Type B pancreatic cell (in vitro differentiated cells): ENCODE measurements around the gene DMKN. TPM values are rescaled to one million over a fixed set of nuclear protein-coding genes. Genes with fewer than 3 reads are reported as not detected.

ENCODE experiments used
- DNase-seq: peaks from one replicate; pipeline ENCODE4 v3.0.0; 2021; ENCODE audit warnings: mixed read lengths; ENCODE audit not compliant: unreplicated experiment; ENCODE audit errors: extremely low spot score
- H3K27ac Mint-ChIP-seq: 2 replicates; pipeline ENCODE4 v1.8.0; 2021; ENCODE audit warnings: mild to moderate bottlenecking, mixed read lengths
- H3K27me3 Mint-ChIP-seq: 2 replicates; pipeline ENCODE4 v1.8.0; 2021; ENCODE audit warnings: mixed read lengths
- H3K36me3 Mint-ChIP-seq: 2 replicates; pipeline ENCODE4 v1.8.0; 2021; ENCODE audit warnings: mixed read lengths
- H3K4me1 Mint-ChIP-seq: one replicate; pipeline ENCODE4 v1.8.0; 2021; ENCODE audit warnings: mixed read lengths; ENCODE audit not compliant: unreplicated experiment
- H3K4me3 Mint-ChIP-seq: 2 replicates; pipeline ENCODE4 v1.8.0; 2021; ENCODE audit warnings: mild to moderate bottlenecking, mixed read lengths
- H3K9me3 Mint-ChIP-seq: 2 replicates; pipeline ENCODE4 v1.8.0; 2021; ENCODE audit warnings: mixed read lengths
- CTCF ChIP-seq: fragments of 200-600 bp; sonication (generic); conservative IDR thresholded peaks from 2 replicates; pipeline ENCODE4 v1.5.0; 2021; ENCODE audit warnings: antibody characterized with exemption, mild to moderate bottlenecking
- total RNA-seq: library from RNA; stranded (reverse); gene quantifications from 2 replicates; pipeline ENCODE4 v1.2.1, GENCODE V29; 2021; ENCODE audit warnings: low replicate concordance

DMKN gene
- total RNA-seq, 1 donor from 2014 or later: 70.9 TPM

- no peak for TF ChIP-seq CTCF
- peaks cover 8% of the 10 kb centered on the region for H3K4me1 Mint-ChIP-seq
- H3K4me3 Mint-ChIP-seq: no peak overlapping the region
- no peak overlapping the region for H3K27ac Mint-ChIP-seq
- H3K27me3 Mint-ChIP-seq: peaks cover 17% of the 10 kb centered on the region
- H3K36me3 Mint-ChIP-seq: no peaks in the 10 kb centered on the region
- no peaks in the 10 kb centered on the region for H3K9me3 Mint-ChIP-seq
- no peak for DNase-seq
These were observed 57.7 kb downstream of the DMKN start for GRCh38 chr19:35455616-35456201.

- Mint-ChIP-seq H3K4me3 (no peak overlapping the region), H3K36me3 (no peaks in the 10 kb centered on the region), H3K27ac (peak overlapping the region; percentile 39), H3K4me1 (peaks cover 5% of the 10 kb centered on the region), H3K9me3 (no peaks in the 10 kb centered on the region), H3K27me3 (peaks cover 17% of the 10 kb centered on the region)
- no peak for DNase-seq
- no peak for TF ChIP-seq CTCF
These were observed 58.8 kb downstream of the DMKN start for GRCh38 chr19:35454663-35455062.

GRCh38 chr19:35451338-35452096 lies 61.9 kb downstream of the DMKN start:
- H3K27ac Mint-ChIP-seq: no peak overlapping the region
- H3K4me1 Mint-ChIP-seq: no peaks in the 10 kb centered on the region
- H3K36me3 Mint-ChIP-seq: no peaks in the 10 kb centered on the region
- no peak overlapping the region for H3K4me3 Mint-ChIP-seq
- H3K27me3 Mint-ChIP-seq: peaks cover 31% of the 10 kb centered on the region
- no peak for DNase-seq
- no peak for TF ChIP-seq CTCF
- no peaks in the 10 kb centered on the region for H3K9me3 Mint-ChIP-seq

GRCh38 chr19:35449359-35450043 lies 63.9 kb downstream of the DMKN start:
- H3K36me3 Mint-ChIP-seq: no peaks in the 10 kb centered on the region
- no peak overlapping the region for H3K4me3 Mint-ChIP-seq
- H3K27me3 Mint-ChIP-seq: peaks cover 33% of the 10 kb centered on the region
- no peaks in the 10 kb centered on the region for H3K9me3 Mint-ChIP-seq
- no peak for DNase-seq
- no peaks in the 10 kb centered on the region for H3K4me1 Mint-ChIP-seq
- H3K27ac Mint-ChIP-seq: no peak overlapping the region
- TF ChIP-seq CTCF: no peak

GRCh38 chr19:35447606-35448469 lies 65.6 kb downstream of the DMKN start, which contains the start of gene FFAR2:
FFAR2 (plus strand) TSS chr19:35448257; CDS start chr19:35449715, 1,458 bp downstream.
- H3K4me1 Mint-ChIP-seq: no peaks in the 10 kb centered on the region
- H3K4me3 Mint-ChIP-seq: no peak within 1 kb of the TSS
- peaks cover 28% of the 10 kb centered on the region for H3K27me3 Mint-ChIP-seq
- DNase-seq: no peak
- no peaks in the 10 kb centered on the region for H3K36me3 Mint-ChIP-seq
- no peak for TF ChIP-seq CTCF
- H3K27ac Mint-ChIP-seq: no peak within 1 kb of the TSS
- no peaks in the 10 kb centered on the region for H3K9me3 Mint-ChIP-seq
